ENCODE measurements around the gene MYH7.

The MYH7 gene

GRCh38 chr14:23445773-23446172 is 10.3 kb upstream of the MYH7 start:
- no peak overlapping the region for H3K4me2 ChIP-seq (ENCODE audit: low read length)
- H3K4me3 ChIP-seq (ENCODE audit: low read length): no peak overlapping the region
- H3K4me1 ChIP-seq (ENCODE audit: control insufficient read depth, insufficient read depth, low read length): no peaks in the 10 kb centered on the region
- H3K9me3 ChIP-seq (replicated peaks; ENCODE audit: low read length): no peaks in the 10 kb centered on the region
- peaks cover 63% of the 10 kb centered on the region for H3K27me3 ChIP-seq (ENCODE audit: control insufficient read depth, insufficient read depth, low read length)
- H3K9ac ChIP-seq (ENCODE audit: low read depth, low read length): no peak overlapping the region
- H3K36me3 ChIP-seq (ENCODE audit: insufficient read depth, low read length): no peaks in the 10 kb centered on the region

GRCh38 chr14:23444314-23444713 is 8.9 kb upstream of the MYH7 start:
- peaks cover 60% of the 10 kb centered on the region for H3K27me3 ChIP-seq (ENCODE audit: control insufficient read depth, insufficient read depth, low read length)
- H3K4me1 ChIP-seq (ENCODE audit: control insufficient read depth, insufficient read depth, low read length): no peaks in the 10 kb centered on the region
- no peaks in the 10 kb centered on the region for H3K9me3 ChIP-seq (replicated peaks; ENCODE audit: low read length)
- H3K4me2 ChIP-seq (ENCODE audit: low read length): no peak overlapping the region
- no peaks in the 10 kb centered on the region for H3K36me3 ChIP-seq (ENCODE audit: insufficient read depth, low read length)
- H3K4me3 ChIP-seq (ENCODE audit: low read length): no peak overlapping the region
- no peak overlapping the region for H3K9ac ChIP-seq (ENCODE audit: low read depth, low read length)

- H3K36me3 ChIP-seq (ENCODE audit: insufficient read depth, low read length): no peaks in the 10 kb centered on the region
- H3K9ac ChIP-seq (ENCODE audit: low read depth, low read length): no peak overlapping the region
- H3K27me3 ChIP-seq (ENCODE audit: control insufficient read depth, insufficient read depth, low read length): peaks cover 60% of the 10 kb centered on the region
- no peaks in the 10 kb centered on the region for H3K9me3 ChIP-seq (replicated peaks; ENCODE audit: low read length)
- no peak overlapping the region for H3K4me3 ChIP-seq (ENCODE audit: low read length)
- H3K4me1 ChIP-seq (ENCODE audit: control insufficient read depth, insufficient read depth, low read length): no peaks in the 10 kb centered on the region
- no peak overlapping the region for H3K4me2 ChIP-seq (ENCODE audit: low read length)
Observed at GRCh38 chr14:23443881-23444280, 8.4 kb upstream of the MYH7 start.

GRCh38 chr14:23443411-23443812 is 8.0 kb upstream of the MYH7 start:
- Histone ChIP-seq H3K9me3 (replicated peaks; ENCODE audit: low read length) (no peaks in the 10 kb centered on the region), H3K4me2 (ENCODE audit: low read length) (no peak overlapping the region), H3K27me3 (ENCODE audit: control insufficient read depth, insufficient read depth, low read length) (peaks cover 60% of the 10 kb centered on the region), H3K36me3 (ENCODE audit: insufficient read depth, low read length) (no peaks in the 10 kb centered on the region), H3K4me1 (ENCODE audit: control insufficient read depth, insufficient read depth, low read length) (no peaks in the 10 kb centered on the region), H3K9ac (ENCODE audit: low read depth, low read length) (no peak overlapping the region), H3K4me3 (ENCODE audit: low read length) (no peak overlapping the region)

GRCh38 chr14:23442721-23443356 is 7.4 kb upstream of the MYH7 start:
- H3K4me3 ChIP-seq (ENCODE audit: low read length): no peak overlapping the region
- no peaks in the 10 kb centered on the region for H3K9me3 ChIP-seq (replicated peaks; ENCODE audit: low read length)
- H3K27me3 ChIP-seq (ENCODE audit: control insufficient read depth, insufficient read depth, low read length): peaks cover 59% of the 10 kb centered on the region
- no peaks in the 10 kb centered on the region for H3K36me3 ChIP-seq (ENCODE audit: insufficient read depth, low read length)
- no peak overlapping the region for H3K9ac ChIP-seq (ENCODE audit: low read depth, low read length)
- H3K4me2 ChIP-seq (ENCODE audit: low read length): no peak overlapping the region
- no peaks in the 10 kb centered on the region for H3K4me1 ChIP-seq (ENCODE audit: control insufficient read depth, insufficient read depth, low read length)

- H3K9me3 ChIP-seq (replicated peaks; ENCODE audit: low read length): no peaks in the 10 kb centered on the region
- H3K4me1 ChIP-seq (ENCODE audit: control insufficient read depth, insufficient read depth, low read length): no peaks in the 10 kb centered on the region
- H3K4me2 ChIP-seq (ENCODE audit: low read length): no peak overlapping the region
- H3K27me3 ChIP-seq (ENCODE audit: control insufficient read depth, insufficient read depth, low read length): peaks cover 68% of the 10 kb centered on the region
- no peaks in the 10 kb centered on the region for H3K36me3 ChIP-seq (ENCODE audit: insufficient read depth, low read length)
- H3K4me3 ChIP-seq (ENCODE audit: low read length): no peak overlapping the region
- H3K9ac ChIP-seq (ENCODE audit: low read depth, low read length): no peak overlapping the region
Observed at GRCh38 chr14:23441076-23441475, 5.6 kb upstream of the MYH7 start.

GRCh38 chr14:23439107-23439835 is 3.8 kb upstream of the MYH7 start:
- no peak overlapping the region for H3K9ac ChIP-seq (ENCODE audit: low read depth, low read length)
- H3K27me3 ChIP-seq (ENCODE audit: control insufficient read depth, insufficient read depth, low read length): peaks cover 72% of the 10 kb centered on the region
- H3K9me3 ChIP-seq (replicated peaks; ENCODE audit: low read length): no peaks in the 10 kb centered on the region
- H3K4me1 ChIP-seq (ENCODE audit: control insufficient read depth, insufficient read depth, low read length): no peaks in the 10 kb centered on the region
- H3K4me2 ChIP-seq (ENCODE audit: low read length): no peak overlapping the region
- no peaks in the 10 kb centered on the region for H3K36me3 ChIP-seq (ENCODE audit: insufficient read depth, low read length)
- no peak overlapping the region for H3K4me3 ChIP-seq (ENCODE audit: low read length)

GRCh38 chr14:23438101-23438971 is 2.9 kb upstream of the MYH7 start:
- no peak overlapping the region for H3K4me3 ChIP-seq (ENCODE audit: low read length)
- H3K4me2 ChIP-seq (ENCODE audit: low read length): peak overlapping the region; percentile 42
- H3K9me3 ChIP-seq (replicated peaks; ENCODE audit: low read length): no peaks in the 10 kb centered on the region
- no peak overlapping the region for H3K9ac ChIP-seq (ENCODE audit: low read depth, low read length)
- H3K36me3 ChIP-seq (ENCODE audit: insufficient read depth, low read length): no peaks in the 10 kb centered on the region
- H3K4me1 ChIP-seq (ENCODE audit: control insufficient read depth, insufficient read depth, low read length): no peaks in the 10 kb centered on the region
- peaks cover 67% of the 10 kb centered on the region for H3K27me3 ChIP-seq (ENCODE audit: control insufficient read depth, insufficient read depth, low read length)

GRCh38 chr14:23437133-23438100 is 2.0 kb upstream of the MYH7 start:
- H3K27me3 ChIP-seq (ENCODE audit: control insufficient read depth, insufficient read depth, low read length): peaks cover 63% of the 10 kb centered on the region
- H3K36me3 ChIP-seq (ENCODE audit: insufficient read depth, low read length): no peaks in the 10 kb centered on the region
- H3K4me2 ChIP-seq (ENCODE audit: low read length): no peak overlapping the region
- H3K4me3 ChIP-seq (ENCODE audit: low read length): no peak overlapping the region
- H3K4me1 ChIP-seq (ENCODE audit: control insufficient read depth, insufficient read depth, low read length): no peaks in the 10 kb centered on the region
- no peak overlapping the region for H3K9ac ChIP-seq (ENCODE audit: low read depth, low read length)
- H3K9me3 ChIP-seq (replicated peaks; ENCODE audit: low read length): no peaks in the 10 kb centered on the region

- no peaks in the 10 kb centered on the region for H3K4me1 ChIP-seq (ENCODE audit: control insufficient read depth, insufficient read depth, low read length)
- H3K4me3 ChIP-seq (ENCODE audit: low read length): no peak overlapping the region
- peaks cover 58% of the 10 kb centered on the region for H3K27me3 ChIP-seq (ENCODE audit: control insufficient read depth, insufficient read depth, low read length)
- H3K9me3 ChIP-seq (replicated peaks; ENCODE audit: low read length): no peaks in the 10 kb centered on the region
- no peak overlapping the region for H3K9ac ChIP-seq (ENCODE audit: low read depth, low read length)
- H3K4me2 ChIP-seq (ENCODE audit: low read length): no peak overlapping the region
- H3K36me3 ChIP-seq (ENCODE audit: insufficient read depth, low read length): no peaks in the 10 kb centered on the region
Observed at GRCh38 chr14:23436327-23437132, 1.1 kb upstream of the MYH7 start.

Data from skeletal muscle satellite cell (primary cell).